HEK293T (cell line): Measurements from ENCODE around the gene KDM4C.
"Not testable (repeated sequence)": the region's sequence is repeated elsewhere in the genome, so short reads cannot be mapped to it uniquely, and the experiment has no call there.

Experiments used
- CTCF ChIA-PET: fragments of 350-600 bp; formaldehyde crosslinking; extraction: SDS; loops from one replicate; lab custom pipeline; 2021; ENCODE audit warnings: antibody characterized with exemption, inconsistent platforms; lab: Yijun Ruan, JAX
- POLR2A ChIA-PET: fragments of 350-600 bp; formaldehyde crosslinking; extraction: SDS; loops from one replicate; lab custom pipeline; 2020; ENCODE audit warnings: antibody characterized with exemption, inconsistent platforms; lab: Yijun Ruan, JAX
- DNase-seq: peaks from one replicate; pipeline ENCODE4 v3.0.0; 2012; ENCODE audit warnings: mixed read lengths; ENCODE audit errors: extremely low spot score
- ARNT ChIP-seq: fragments of 450-650 bp; IDR thresholded peaks from 2 replicates; pipeline ENCODE4 v1.6.1; 2017; ENCODE audit warnings: mild to moderate bottlenecking
- BHLHE40 ChIP-seq: fragments of 450-650 bp; IDR thresholded peaks from 2 replicates; pipeline ENCODE4 v1.6.1; 2016; ENCODE audit warnings: mild to moderate bottlenecking, moderate library complexity, borderline replicate concordance
- CTBP1 ChIP-seq: fragments of 450-650 bp; IDR thresholded peaks from 2 replicates; pipeline ENCODE4 v1.6.1; 2016; ENCODE audit warnings: borderline replicate concordance
- ELF4 ChIP-seq: fragments of 450-650 bp; IDR thresholded peaks from 2 replicates; pipeline ENCODE4 v1.6.1; 2017; ENCODE audit warnings: antibody characterized with exemption
- FOXA1 ChIP-seq: fragments of 450-650 bp; IDR thresholded peaks from 2 replicates; pipeline ENCODE4 v1.6.1; 2016; ENCODE audit warnings: mild to moderate bottlenecking
- FOXK2 ChIP-seq: fragments of 450-650 bp; IDR thresholded peaks from 2 replicates; pipeline ENCODE4 v1.6.1; 2016; ENCODE audit warnings: mild to moderate bottlenecking
- FOXM1 ChIP-seq: fragments of 450-650 bp; IDR thresholded peaks from 2 replicates; pipeline ENCODE4 v1.6.1; 2017; ENCODE audit warnings: mild to moderate bottlenecking, borderline replicate concordance
- HDGF ChIP-seq: fragments of 450-650 bp; IDR thresholded peaks from 2 replicates; pipeline ENCODE4 v1.6.1; 2017; ENCODE audit warnings: antibody characterized with exemption, borderline replicate concordance
- L3MBTL2 ChIP-seq: fragments of 450-650 bp; conservative IDR thresholded peaks from 2 replicates; pipeline ENCODE4 v1.6.1; 2016; ENCODE audit warnings: mild to moderate bottlenecking
- LEF1 ChIP-seq: fragments of 450-650 bp; IDR thresholded peaks from 2 replicates; pipeline ENCODE4 v1.6.1; 2017; ENCODE audit warnings: mild to moderate bottlenecking, borderline replicate concordance
- NFRKB ChIP-seq: fragments of 450-650 bp; IDR thresholded peaks from 2 replicates; pipeline ENCODE4 v1.6.1; 2016; ENCODE audit warnings: mild to moderate bottlenecking, moderate library complexity
- SP1 ChIP-seq: fragments of 450-650 bp; IDR thresholded peaks from 2 replicates; pipeline ENCODE4 v1.6.1; 2017
- SUZ12 ChIP-seq: fragments of 450-650 bp; IDR thresholded peaks from 2 replicates; pipeline ENCODE4 v1.6.1; 2016; ENCODE audit warnings: mild to moderate bottlenecking
- TARDBP ChIP-seq: fragments of 450-650 bp; IDR thresholded peaks from 2 replicates; pipeline ENCODE4 v1.6.1; 2016
- ZNF384 ChIP-seq: fragments of 450-650 bp; IDR thresholded peaks from 2 replicates; pipeline ENCODE4 v1.6.1; 2016
- TF ChIP-seq, protein P1 (sequence below): fragments of 450-650 bp; IDR thresholded peaks from 2 replicates; pipeline ENCODE4 v1.6.1; 2016

KDM4C gene

GRCh38 chr9:6782345-6782744 is 24.6 kb downstream of the KDM4C start:
- CTCF ChIA-PET = no interaction called here
- TF ChIP-seq LEF1 (no peak), TARDBP (no peak), NFRKB (no peak)
- DNase-seq = no peak
- POLR2A ChIA-PET = no interaction called here

DNA sequence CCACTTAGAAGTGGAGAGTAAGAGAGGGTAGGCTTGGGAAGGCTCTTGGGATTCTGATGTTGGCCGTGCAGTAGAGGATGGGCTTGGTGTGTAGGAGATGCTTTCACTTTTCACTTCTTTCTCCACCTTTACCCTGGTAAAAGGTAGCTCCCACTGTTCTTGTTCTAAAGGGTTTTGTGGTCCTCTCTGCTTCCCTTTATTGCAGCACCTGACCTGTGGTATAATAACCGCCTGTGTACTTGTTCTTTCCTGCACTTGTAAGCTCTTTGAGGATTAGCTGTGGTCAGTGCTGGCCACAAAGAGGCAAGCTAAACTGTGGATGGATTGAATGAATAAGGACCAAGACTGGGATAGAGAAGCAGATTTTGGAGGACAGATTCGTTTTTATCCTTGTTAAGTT is 25.2 kb downstream of the KDM4C start:
- CTCF ChIA-PET = no interaction called here
- TF ChIP-seq FOXM1 (no peak), SP1 (no peak), L3MBTL2 (no peak), ZNF384 (no peak), HDGF (no peak), CTBP1 (no peak), NFRKB (no peak), FOXK2 (no peak), BHLHE40 (no peak)
- TF ChIP-seq, protein P1, sequence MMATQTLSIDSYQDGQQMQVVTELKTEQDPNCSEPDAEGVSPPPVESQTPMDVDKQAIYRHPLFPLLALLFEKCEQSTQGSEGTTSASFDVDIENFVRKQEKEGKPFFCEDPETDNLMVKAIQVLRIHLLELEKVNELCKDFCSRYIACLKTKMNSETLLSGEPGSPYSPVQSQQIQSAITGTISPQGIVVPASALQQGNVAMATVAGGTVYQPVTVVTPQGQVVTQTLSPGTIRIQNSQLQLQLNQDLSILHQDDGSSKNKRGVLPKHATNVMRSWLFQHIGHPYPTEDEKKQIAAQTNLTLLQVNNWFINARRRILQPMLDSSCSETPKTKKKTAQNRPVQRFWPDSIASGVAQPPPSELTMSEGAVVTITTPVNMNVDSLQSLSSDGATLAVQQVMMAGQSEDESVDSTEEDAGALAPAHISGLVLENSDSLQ = no peak
- DNase-seq = no peak
- POLR2A ChIA-PET = no interaction called here

GRCh38 chr9:6783753-6784152 is 26.0 kb downstream of the KDM4C start:
- DNase-seq = no peak
- TF ChIP-seq FOXM1 = no peak
- TF ChIP-seq L3MBTL2 = no peak
- no peak for TF ChIP-seq BHLHE40
- no peak for TF ChIP-seq FOXK2
- TF ChIP-seq CTBP1 = no peak
- no peak for TF ChIP-seq HDGF
- no peak for TF ChIP-seq ELF4
- TF ChIP-seq, protein P1 = no peak
- no peak for TF ChIP-seq ZNF384
- no peak for TF ChIP-seq NFRKB
- no peak for TF ChIP-seq SP1
- TF ChIP-seq TARDBP = no peak
- no peak for TF ChIP-seq SUZ12
- TF ChIP-seq ARNT = no peak
- no peak for TF ChIP-seq FOXA1
- no peak for TF ChIP-seq LEF1
- ChIA-PET CTCF (no interaction called here), POLR2A (no interaction called here)

DNA sequence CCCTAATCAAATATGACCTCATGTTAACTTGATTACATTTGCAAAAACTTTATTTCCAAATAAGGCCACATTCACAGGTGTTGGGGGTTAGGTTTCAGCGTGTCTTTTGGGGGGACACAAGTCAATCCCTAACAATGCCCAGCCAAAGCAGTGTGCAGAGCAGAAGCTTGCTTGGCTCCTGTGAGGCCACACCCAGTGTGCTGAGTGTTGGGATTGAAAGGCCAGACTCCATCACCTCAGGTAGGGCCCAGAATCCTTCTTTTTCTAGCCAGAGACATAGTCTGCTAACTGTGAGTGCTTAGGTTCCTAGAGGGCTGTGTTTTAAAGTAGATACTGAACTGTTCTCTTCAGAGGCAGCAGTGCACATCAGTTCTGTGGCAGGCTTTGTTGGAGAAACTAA is 27.9 kb downstream of the KDM4C start:
- no peak for DNase-seq
- CTCF ChIA-PET = no interaction called here

GRCh38 chr9:6787793-6788161 is 30.0 kb downstream of the KDM4C start:
- ChIA-PET POLR2A (no interaction called here), CTCF (no interaction called here)
- DNase-seq = no peak
- no peak for TF ChIP-seq TARDBP
- TF ChIP-seq ARNT = no peak
- no peak for TF ChIP-seq SP1
- TF ChIP-seq NFRKB = no peak
- TF ChIP-seq LEF1 = no peak
- no peak for TF ChIP-seq FOXA1
- TF ChIP-seq SUZ12 = no peak
- no peak for TF ChIP-seq BHLHE40
- no peak for TF ChIP-seq FOXK2
- TF ChIP-seq, protein P1 = no peak
- TF ChIP-seq CTBP1 = no peak
- no peak for TF ChIP-seq L3MBTL2
- TF ChIP-seq HDGF = no peak
- no peak for TF ChIP-seq ELF4
- TF ChIP-seq ZNF384 = no peak
- TF ChIP-seq FOXM1 = no peak

More for the DNA sequence above, 27.9 kb downstream of the KDM4C start:
- POLR2A ChIA-PET = interaction anchor here (1.0 to 1.3 kb wide), 2 partner anchors 10 to 28 kb away, joined by 3 to 5 read pairs; partner anchors contain the start of gene KDM4C
- TF ChIP-seq FOXA1 (no peak), HDGF (no peak), SP1 (no peak)

DNA sequence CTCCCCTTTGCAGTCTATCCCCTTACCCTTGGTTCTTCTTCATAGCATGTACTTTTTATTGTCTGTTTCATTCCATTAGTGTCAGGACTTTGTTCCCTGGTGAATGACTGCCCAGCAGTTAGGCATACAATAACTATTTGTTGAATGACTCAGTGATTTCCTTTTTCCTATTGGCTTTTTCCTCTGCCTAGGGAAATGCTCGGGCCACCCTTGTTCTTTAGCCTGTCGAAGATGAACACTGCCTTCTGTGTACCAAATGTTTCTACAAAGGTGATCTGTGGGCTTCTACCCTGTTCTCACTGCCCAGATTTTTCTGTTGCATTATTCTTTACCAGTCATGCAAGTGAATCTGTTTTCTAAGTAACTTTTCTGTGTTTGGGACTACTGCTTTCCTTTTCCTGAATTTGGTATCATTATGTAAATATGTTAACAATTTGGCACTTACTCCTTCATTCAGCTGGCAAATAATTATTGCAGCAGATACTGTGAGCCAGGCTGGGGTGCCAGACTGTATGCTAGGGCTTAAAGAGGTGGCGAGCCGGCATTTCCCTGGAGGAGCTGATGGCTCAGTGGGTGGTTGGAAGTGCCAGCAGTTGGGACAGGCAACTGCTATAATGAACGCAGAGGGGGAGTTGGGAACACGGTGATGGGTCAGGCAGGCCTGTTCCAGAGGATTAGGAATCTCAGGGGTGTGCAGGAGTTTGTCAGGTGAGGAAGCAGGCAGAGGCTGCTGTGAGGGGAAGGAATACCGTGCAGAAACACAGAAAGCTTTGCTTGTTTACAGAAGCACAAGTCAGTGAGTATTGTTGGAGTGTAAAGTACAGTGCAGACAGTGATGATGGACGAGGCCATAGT is 30.6 kb downstream of the KDM4C start:
- CTCF ChIA-PET = no interaction called here
- no peak for DNase-seq
- POLR2A ChIA-PET = no interaction called here
- no peak for TF ChIP-seq SP1
- no peak for TF ChIP-seq BHLHE40
- no peak for TF ChIP-seq SUZ12
- TF ChIP-seq, protein P1 = no peak
- no peak for TF ChIP-seq TARDBP
- TF ChIP-seq LEF1 = no peak
- no peak for TF ChIP-seq ZNF384
- no peak for TF ChIP-seq FOXM1
- TF ChIP-seq CTBP1 = no peak
- TF ChIP-seq FOXK2 = no peak
- TF ChIP-seq HDGF = no peak
- no peak for TF ChIP-seq ARNT
- TF ChIP-seq L3MBTL2 = no peak
- TF ChIP-seq NFRKB = no peak
- no peak for TF ChIP-seq FOXA1

GRCh38 chr9:6789017-6789338 is 31.2 kb downstream of the KDM4C start:
- DNase-seq, CTCF ChIA-PET, POLR2A ChIA-PET: not testable (repeated sequence)
